Islet of Langerhans (tissue), 1 donor: ENCODE measurements around the gene CLDN20.
"Not testable (repeated sequence)": the region's sequence is repeated elsewhere in the genome, so short reads cannot be mapped to it uniquely, and the experiment has no call there.

ENCODE experiments used
- FAIRE-seq: peaks from one replicate; lab custom pipeline; 2011; peaks lifted over from hg19 to GRCh38; lab: Jason Lieb, UNC

The CLDN20 gene

DNA sequence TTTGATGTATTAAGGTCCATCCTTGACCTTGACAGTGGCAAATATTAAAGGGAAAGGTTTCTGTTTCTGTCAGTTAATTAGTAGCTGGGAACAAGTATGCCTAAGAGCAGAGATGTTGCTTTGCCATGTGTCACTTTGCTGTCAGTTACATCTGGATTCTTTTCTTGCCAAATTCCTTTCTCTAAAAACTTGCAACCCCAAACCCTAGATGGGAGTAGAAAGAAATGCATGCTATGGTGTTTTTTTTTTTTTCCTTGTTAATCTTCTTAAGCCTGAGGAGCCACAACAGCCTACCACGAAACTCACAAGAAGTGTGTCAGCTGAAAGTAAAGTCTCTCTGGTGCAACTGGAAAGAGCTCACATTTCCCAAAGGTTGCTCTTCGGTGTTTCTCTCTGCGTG is 18.0 kb upstream of the CLDN20 start:
- no peak for FAIRE-seq

- FAIRE-seq, result no peak
Observed at GRCh38 chr6:155246825-155247224, 17.0 kb upstream of the CLDN20 start.

DNA sequence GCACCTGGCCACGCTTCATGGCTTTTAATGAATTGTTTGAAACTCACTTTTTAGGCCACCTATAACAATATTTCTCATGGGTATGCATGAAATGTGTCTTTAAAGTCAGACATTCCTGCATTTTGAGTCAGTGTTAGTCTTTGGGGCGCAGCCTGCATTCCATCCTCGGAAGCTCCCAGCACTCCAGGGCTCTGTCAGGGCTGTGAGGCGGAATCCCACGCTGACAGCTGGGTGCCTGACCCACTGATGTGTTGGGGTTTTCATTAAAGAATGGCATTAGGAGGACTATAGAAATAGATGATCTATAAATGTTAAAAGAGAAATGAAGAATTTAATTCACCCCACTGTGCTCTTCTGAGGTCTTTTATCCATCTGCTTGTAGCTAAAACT is 16.2 kb upstream of the CLDN20 start:
- no peak for FAIRE-seq

DNA sequence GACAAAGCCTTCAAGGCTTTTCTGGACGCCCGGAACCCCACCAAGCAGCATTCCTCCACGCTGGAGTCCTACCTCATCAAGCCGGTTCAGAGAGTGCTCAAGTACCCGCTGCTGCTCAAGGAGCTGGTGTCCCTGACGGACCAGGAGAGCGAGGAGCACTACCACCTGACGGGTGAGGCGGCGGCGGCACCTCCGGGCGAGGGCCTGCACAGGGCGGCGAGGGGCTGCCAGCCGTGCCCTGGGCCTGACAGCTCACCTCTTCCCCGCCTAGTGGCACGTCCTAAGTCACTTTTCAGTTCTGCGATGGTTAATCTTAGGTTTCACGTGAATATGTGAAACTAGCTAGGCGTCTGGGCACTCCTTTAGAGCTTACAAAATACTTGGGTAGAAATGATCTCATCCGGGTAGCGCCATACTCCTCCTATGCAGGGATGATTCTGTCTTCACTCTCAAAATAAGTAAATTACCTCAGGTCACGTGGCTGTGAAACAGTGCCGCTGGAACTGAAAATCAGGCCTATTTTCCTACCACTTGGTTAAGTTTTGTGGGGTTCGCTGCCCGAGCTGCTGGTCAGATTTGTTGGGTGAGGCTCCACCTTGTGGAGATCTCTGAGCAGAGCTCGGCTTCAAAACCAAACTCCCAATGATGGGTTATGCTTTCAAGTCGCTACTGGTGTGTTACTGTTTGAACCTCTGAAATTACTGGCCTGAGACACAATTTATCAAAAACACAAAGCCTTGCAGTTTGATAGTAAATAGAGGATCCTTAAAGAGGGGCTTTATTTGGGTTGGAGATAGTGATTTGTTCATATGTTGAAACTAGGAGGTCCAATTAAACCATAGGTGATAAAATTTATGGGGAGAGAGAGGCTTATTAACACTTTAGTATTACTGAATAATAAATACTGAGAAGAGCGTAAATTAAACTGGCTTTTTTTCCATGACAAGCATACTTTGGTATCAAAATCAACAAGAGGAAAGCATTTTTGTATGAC is 15.5 kb upstream of the CLDN20 start:
- peak; percentile 77 for FAIRE-seq

- FAIRE-seq, result no peak
Observed at GRCh38 chr6:155250701-155251381, 13.0 kb upstream of the CLDN20 start.

DNA sequence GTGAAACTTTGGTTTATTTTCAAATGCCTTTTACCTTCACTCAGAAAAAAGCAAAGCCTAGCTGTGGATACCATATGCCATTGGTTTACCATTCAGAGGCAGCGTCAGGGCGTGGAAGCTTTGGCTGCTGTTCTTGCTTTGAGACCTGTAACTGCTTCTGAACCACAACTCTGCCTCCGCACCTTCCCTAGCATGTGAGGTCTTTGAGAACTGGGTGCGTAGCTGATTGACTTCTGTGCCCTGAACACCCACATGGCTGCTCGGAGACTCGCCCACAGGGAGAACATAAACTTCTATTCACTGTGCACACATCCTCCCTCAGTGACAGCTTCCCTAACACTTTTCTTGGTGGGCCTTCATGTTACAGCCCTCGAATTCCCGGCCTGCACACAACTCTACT is 11.2 kb upstream of the CLDN20 start:
- no peak for FAIRE-seq

GRCh38 chr6:155253337-155253736 is 10.5 kb upstream of the CLDN20 start:
- no peak for FAIRE-seq

DNA sequence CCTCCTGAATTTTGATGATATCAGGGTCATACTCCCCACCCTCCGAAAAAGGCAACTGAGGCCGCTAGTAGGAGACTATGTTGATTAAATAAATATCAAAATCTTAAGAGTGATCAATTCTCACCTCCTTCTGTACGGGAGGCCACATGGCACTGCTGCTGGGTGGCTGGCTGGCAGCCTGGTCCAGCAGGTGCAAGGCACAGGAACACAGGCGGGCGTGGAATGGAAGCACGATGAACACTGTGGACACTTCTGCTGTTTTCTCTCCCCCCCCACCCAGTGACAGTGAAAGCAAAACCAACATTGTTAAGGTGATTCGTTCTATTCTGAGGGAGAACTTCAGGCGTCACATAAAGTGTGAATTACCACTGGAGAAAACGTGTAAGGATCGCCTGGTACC is 9.7 kb upstream of the CLDN20 start:
- FAIRE-seq, result no peak

DNA sequence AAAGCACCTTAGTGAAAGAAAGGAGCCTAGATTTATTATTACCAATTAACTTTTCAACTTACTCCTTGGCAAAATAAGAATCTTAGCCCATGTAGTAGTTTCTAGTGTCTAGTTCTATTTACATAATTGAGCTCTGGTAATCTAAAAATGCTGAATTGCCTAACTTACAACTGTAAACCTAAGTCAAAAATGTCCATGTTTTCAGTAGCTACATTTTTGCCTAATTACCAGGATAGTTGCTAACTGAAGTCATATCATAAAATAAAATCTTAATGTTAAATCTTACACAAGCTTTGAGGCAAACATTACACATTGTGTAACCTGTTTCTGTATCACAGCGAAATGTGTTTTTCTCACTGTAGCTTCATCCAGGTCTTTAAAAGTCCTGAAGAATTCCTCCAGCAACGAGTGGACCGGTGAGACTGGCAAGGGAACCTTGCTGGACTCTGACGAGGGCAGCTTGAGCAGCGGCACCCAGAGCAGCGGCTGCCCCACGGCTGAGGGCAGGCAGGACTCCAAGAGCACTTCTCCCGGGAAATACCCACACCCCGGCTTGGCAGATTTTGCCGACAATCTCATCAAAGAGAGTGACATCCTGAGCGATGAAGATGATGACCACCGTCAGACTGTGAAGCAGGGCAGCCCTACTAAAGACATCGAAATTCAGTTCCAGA is 7.6 kb upstream of the CLDN20 start:
- no peak for FAIRE-seq

- no peak for FAIRE-seq
Observed at GRCh38 chr6:155257796-155258195, 6.0 kb upstream of the CLDN20 start.

DNA sequence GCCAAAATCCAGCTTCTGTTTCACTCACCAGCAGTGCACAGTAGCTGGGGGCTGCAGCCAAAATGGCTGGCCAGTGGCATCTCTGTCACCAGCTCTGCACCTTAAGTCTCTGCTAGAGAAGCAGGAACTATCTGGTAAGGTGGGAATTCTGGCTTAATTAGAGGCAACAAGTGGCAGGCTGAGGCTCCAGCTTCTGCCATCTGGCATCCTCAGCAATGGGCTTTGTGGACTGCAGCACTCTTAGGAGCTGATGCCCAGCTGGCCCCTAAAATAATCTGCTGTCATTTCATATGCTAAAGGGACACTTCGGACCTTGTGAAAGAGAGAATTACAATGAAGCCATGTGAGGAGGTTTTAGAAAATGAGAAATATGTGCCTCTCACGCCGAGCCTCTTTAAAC is 4.6 kb upstream of the CLDN20 start:
- FAIRE-seq, result no peak

GRCh38 chr6:155259897-155260296 is 3.9 kb upstream of the CLDN20 start:
- no peak for FAIRE-seq

- no peak for FAIRE-seq
Observed at GRCh38 chr6:155260686-155261085, 3.1 kb upstream of the CLDN20 start.

DNA sequence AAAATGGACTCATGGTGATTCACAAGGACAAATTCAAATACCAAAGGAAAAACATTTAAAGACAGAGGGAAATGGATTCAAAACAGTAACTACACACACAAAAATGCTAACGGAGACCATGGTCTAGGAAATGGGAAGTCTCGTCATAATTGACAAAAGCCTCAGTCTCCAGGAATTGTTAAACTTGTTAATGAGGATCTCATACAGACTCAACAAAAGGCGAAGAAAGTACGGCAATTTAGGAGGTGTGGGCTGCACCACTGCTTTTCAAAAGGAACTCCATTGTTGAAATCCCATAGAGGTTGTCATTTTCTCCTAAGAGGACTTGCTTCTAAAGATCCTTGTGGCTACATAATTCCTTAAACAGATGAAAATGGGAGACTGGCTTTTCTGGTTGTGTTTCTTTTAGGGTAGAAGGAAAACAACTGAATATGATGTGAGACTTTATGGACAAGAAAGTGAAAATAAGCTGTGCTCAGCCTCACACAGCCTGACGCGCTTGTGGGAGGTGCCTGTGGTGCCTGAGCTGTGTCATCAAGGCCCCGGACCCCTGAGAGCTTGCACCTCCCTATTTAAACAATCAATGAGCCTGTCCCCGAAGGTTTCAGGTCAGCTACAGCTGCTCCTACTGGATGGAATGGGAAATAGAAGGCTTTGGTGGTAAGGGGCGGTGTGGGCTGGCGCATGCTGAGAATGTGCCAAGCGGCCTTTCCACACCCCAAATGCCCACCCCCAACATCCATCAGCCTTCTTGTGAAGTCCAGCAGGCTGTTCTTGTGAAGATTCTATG is 2.5 kb upstream of the CLDN20 start:
- no peak for FAIRE-seq

DNA sequence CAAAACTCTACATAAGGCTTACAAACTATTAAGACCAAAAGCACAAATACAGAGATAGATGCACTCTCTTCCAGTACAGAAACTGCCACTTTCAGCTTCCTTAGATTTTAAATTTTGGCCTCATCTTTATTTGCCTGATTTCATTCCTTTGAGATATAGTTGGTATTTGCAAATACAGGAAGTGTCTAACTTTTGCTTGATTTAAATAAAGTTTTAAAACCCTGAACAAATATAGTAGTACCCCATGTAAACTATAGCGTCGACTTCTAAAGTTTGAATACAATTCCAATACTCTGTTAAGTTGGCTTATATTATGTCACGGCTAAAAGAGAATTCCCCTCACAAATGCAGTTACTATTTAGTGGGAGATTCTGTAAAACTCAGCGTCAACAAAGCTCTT is 1.2 kb upstream of the CLDN20 start:
- no peak for FAIRE-seq

- no peak for FAIRE-seq
Observed at GRCh38 chr6:155264693-155265320, 994 bp downstream of the CLDN20 start.

- FAIRE-seq, result no peak
Observed at GRCh38 chr6:155265843-155266535, 2.2 kb downstream of the CLDN20 start.

DNA sequence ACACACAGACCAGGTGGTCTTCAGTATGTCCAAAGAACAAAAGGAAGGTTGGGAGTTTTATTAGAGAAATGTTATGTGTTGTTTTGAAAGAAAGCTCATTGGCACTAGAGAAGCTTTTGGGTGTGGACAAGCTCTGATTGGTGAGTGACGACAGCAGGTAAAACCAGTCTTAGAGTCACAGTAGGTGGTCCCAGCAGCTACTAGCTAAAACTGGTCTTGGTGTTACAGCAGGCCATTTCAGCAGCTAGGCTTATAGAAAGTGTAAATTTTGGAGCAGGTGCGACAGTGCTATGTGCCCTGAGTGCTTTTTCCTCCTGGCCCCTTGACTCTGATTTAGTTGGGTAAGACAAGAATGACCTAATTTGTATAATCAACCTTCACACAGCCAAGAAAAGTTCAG is 3.6 kb downstream of the CLDN20 start:
- no peak for FAIRE-seq

DNA sequence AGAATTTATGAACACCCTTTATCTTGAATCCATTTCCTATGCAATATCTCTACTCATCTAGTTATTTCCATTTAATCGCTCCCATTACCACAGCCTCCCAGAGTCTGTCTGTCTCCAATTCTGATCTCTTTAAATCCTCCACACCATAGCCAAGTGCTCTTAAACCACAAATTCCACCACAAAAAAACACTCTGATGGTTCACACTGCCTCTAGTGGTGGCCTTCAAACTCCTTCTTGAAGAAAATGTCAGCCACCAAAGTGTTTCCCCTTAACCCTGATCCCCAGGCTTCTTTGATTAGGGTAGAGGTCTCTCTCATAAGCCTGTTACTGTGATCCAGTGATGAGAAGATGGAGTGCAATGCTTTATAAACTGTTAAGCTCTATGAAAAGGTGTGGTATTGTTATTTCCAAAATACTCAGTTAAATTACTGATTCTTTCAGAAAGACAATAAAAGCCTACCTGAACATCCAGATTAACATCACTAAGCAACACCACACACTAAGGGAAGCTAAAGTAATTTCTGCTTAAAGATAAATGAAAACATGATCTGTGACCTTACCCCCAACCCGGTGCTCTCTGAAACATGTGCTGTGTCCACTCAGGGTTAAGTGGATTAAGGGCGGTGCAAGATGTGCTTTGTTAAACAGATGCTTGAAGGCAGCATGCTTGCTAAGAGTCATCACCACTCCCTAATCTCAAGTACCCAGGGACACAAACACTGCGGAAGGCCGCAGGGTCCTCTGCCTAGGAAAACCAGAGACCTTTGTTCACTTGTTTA is 4.5 kb downstream of the CLDN20 start:
- FAIRE-seq, result not testable (repeated sequence)

GRCh38 chr6:155269765-155270164 is 6.0 kb downstream of the CLDN20 start:
- no peak for FAIRE-seq
